Heart right ventricle (tissue), 16 donors: Measurements from ENCODE around the gene TMEM31. TPM values are rescaled to one million over a fixed set of nuclear protein-coding genes. Genes with fewer than 3 reads are reported as not detected.

ENCODE experiments used
- ATAC-seq, 8 donors: fragments of 200-7000 bp; cut with Tn5 transposase; one replicate each; pipeline ENCODE4 v1.9.1; 2020; ENCODE audit warnings: mild to moderate bottlenecking in 8 of 8, moderate library complexity in 8 of 8, moderate number of reproducible peaks in 1 of 8
- DNase-seq, 2 donors: peaks; one replicate each; pipeline ENCODE4 v3.0.0-alpha.2; 2020
- H3K27ac ChIP-seq, 10 donors: fragments of 200-600 bp; sonication (generic) in 2 of 10; one replicate each; pipeline versions ENCODE4 v1.5.0 to v1.8.0; 2020 to 2022; ENCODE audit warnings: mild to moderate bottlenecking in 3 of 10
- H3K27me3 ChIP-seq, 7 donors: fragments of 200-600 bp; one replicate each; pipeline ENCODE4 v1.8.0; 2021 to 2022; ENCODE audit warnings: mild to moderate bottlenecking in 2 of 7
- H3K36me3 ChIP-seq, 9 donors: fragments of 200-600 bp; sonication (generic) in 1 of 9; one replicate each; pipeline versions ENCODE4 v1.5.0 to v1.8.0; 2020 to 2022; ENCODE audit warnings: mild to moderate bottlenecking in 2 of 9
- H3K4me1 ChIP-seq, 9 donors: fragments of 200-600 bp; sonication (generic) in 1 of 9; one replicate each; pipeline versions ENCODE4 v1.5.0 to v1.8.0; 2020 to 2022; ENCODE audit warnings: mild to moderate bottlenecking in 4 of 9
- H3K4me3 ChIP-seq, 10 donors: fragments of 200-600 bp; sonication (generic) in 2 of 10; one replicate each; pipeline versions ENCODE4 v1.5.0 to v1.8.0; 2020 to 2022; ENCODE audit warnings: mild to moderate bottlenecking in 7 of 10, moderate library complexity in 2 of 10
- H3K9me3 ChIP-seq, 11 donors: fragments of 200-600 bp in 10 of 11; sonication (generic) in 2 of 11; one replicate each; pipeline versions ENCODE4 v1.5.0 to v1.8.0; 2013 to 2022; ENCODE audit warnings: mild to moderate bottlenecking in 2 of 11, control low read depth in 1 of 11, moderate library complexity in 1 of 11
- WGBS, 2 donors: extraction: QIAGEN DNeasy Blood & Tissue Kit; methylation state at CpG; one replicate each; pipeline ENCODE4 v1.1.7; 2013; ENCODE audit warnings: inconsistent platforms in 1 of 2; 5-methylcytosine and 5-hydroxymethylcytosine counted together
- intact Hi-C, 10 donors: fragments of 100-400 bp; cut with DNase I; formaldehyde crosslinking; loops; one replicate each; pipeline versions ENCODE4 v1.11.1 to v1.14.2; 2022
- polyA plus RNA-seq, 2 donors: library from polyadenylated mRNA; stranded (reverse); fragments of 200-250 nt; gene quantifications; one replicate each; pipeline ENCODE4 v1.2.3, GENCODE V29; 2013
- total RNA-seq, 10 donors: library from RNA; stranded (reverse); fragmentation: NEBNext Ultra II Directional in 3 of 10; extraction: Animal tissue kit (Norgen Biotek cat#: 25700) in 3 of 10; gene quantifications; one replicate each; pipeline versions ENCODE4 v1.2.1 to v1.2.4, GENCODE V29; 2021 to 2023
- TF ChIP-seq, protein P1 (sequence below), 9 donors: fragments of 200-600 bp; sonication (generic) in 2 of 9; IDR thresholded peaks; one replicate each; pipeline versions ENCODE4 v1.5.0 to v1.8.0; 2021 to 2022; ENCODE audit warnings: antibody characterized with exemption in 9 of 9, mild to moderate bottlenecking in 5 of 9, moderate library complexity in 1 of 9
- donor health status: Arrhythmogenic right ventricular cardiomyopathy.
- donor health status: ischemic (EF 13 %, LVEDD 7.1; RV severe dilation, severe dysfunction).
- donor health status: healthy with polysubstance abuse.
- donor health status: DM: no; HTN: yes; CAD: no.
- donor health status: DM: no; HTN: no; CAD: no.
- donor health status: ischemic (EF 25% LVEDD 6.9; RV normal size, moderate dysfunction).
- donor health status: ischemic (EF 25% LVEDD 5.7; RV mildly dilated, moderate dysfunction).
- donor health status: healthy.
- donor health status: DM: yes; HTN: yes; CAD: no.
- donor health status: Ischemic cardiomyopathy.
- donor health status: ischemic (EF 35%, LVEDD 5.7; RV mildly dilated, moderate dysfunction).
- donor health status: nonischemic (EF 11% LVEDD 7.7; RV severe dilation, severe dysfunction).
- donor health status: DM: yes; HTN: yes; CAD: no.
- donor health status: PGD.
- donor health status: ischemic (EF 29% LVEDD 5.4; RV normal size, mild dysfunction).
- donor health status: nonischemic (EF 23%, LVEDD 6.1; RV moderate dilation, normal function).

The TMEM31 gene
- total and polyA plus RNA-seq, 12 donors, result 0.07 to 0.42 TPM; not detected in 10

DNA sequence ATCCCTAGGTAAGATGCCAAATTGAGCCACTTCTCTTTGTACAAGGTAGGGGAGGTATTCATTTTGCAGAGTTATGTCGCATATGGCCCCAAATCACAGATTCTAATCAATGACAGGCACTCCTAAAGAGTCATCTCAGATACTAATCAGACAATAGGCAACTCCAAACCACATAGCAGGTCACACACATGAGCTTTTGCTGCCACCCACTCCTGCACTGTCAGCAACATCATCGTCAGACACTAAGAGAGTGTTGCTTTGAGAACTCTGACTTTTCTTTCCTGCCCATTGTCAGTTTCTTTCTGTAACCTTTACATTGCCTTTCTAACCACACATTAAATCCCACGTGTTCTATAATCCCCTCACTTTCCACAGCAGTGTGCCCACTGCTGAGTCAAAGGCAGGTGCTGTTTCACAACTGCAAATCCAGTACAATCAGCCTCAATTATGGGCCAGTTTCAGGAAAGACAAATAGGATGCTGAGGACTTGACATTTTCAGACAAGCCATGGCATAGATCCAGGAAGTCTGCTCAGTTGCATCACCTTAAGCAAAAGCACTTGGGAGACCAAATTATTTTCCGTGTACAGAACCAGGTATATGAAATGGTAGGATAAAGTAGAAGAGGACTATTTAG, 23.5 kb downstream of the TMEM31 start:
- TF ChIP-seq, protein P1, sequence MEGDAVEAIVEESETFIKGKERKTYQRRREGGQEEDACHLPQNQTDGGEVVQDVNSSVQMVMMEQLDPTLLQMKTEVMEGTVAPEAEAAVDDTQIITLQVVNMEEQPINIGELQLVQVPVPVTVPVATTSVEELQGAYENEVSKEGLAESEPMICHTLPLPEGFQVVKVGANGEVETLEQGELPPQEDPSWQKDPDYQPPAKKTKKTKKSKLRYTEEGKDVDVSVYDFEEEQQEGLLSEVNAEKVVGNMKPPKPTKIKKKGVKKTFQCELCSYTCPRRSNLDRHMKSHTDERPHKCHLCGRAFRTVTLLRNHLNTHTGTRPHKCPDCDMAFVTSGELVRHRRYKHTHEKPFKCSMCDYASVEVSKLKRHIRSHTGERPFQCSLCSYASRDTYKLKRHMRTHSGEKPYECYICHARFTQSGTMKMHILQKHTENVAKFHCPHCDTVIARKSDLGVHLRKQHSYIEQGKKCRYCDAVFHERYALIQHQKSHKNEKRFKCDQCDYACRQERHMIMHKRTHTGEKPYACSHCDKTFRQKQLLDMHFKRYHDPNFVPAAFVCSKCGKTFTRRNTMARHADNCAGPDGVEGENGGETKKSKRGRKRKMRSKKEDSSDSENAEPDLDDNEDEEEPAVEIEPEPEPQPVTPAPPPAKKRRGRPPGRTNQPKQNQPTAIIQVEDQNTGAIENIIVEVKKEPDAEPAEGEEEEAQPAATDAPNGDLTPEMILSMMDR (IDR thresholded peaks at IDR 0.05), result no peak
- H3K9me3 ChIP-seq, result no peaks in the 10 kb centered on the region
- DNase-seq (no peak), ATAC-seq (no peak)
- intact Hi-C loops, result loop anchor here in 1 of 10 donors (10.0 kb wide), 1 partner anchor 81 kb away; no protein-coding TSS in a partner anchor
- 62 to 63% methylated on average over 4 of the region's 4 CpGs for WGBS, 2 donors
- no peak overlapping the region for H3K4me3 ChIP-seq
- H3K4me1 ChIP-seq, result peaks cover 0 to 20% (median 10%) of the 10 kb centered on the region in 9 donors
- H3K36me3 ChIP-seq, result no peaks in the 10 kb centered on the region
- H3K27me3 ChIP-seq, result peaks cover 0 to 60% (median 0%) of the 10 kb centered on the region in 7 donors
- H3K27ac ChIP-seq, result no peak overlapping the region

DNA sequence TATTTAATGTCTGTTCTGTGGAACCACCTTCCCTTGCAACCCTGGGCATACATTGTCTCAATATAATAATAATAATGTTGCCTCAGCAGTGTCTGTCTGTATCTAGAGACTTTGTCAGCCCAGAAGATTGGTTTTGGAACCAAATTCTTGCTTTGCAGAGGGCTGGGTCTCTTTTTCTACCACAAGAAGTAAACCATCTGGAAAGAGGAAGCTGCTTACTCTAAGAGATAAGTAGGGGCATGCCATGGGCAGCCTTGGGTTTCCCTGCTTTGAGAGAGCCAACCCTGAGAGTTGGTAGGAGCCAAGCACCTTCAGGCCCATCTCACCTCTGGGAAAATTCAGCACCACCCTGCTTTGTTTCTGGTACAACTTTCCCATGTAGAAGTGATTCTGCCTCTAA, 27.0 kb downstream of the TMEM31 start:
- TF ChIP-seq, protein P1 (IDR thresholded peaks at IDR 0.05), result no peak
- Histone ChIP-seq H3K4me1 (no peaks in the 10 kb centered on the region), H3K27ac (no peak overlapping the region), H3K27me3 (peaks cover 0 to 37% (median 0%) of the 10 kb centered on the region in 7 donors), H3K36me3 (no peaks in the 10 kb centered on the region), H3K9me3 (no peaks in the 10 kb centered on the region), H3K4me3 (no peak overlapping the region)
- DNase-seq, result no peak
- ATAC-seq, result no peak
- intact Hi-C loops, result loop anchor here in 1 of 10 donors (10.0 kb wide), 1 partner anchor 77 kb away; no protein-coding TSS in a partner anchor

- DNase-seq (no peak), ATAC-seq (no peak)
- peaks cover 0 to 31% (median 0%) of the 10 kb centered on the region in 7 donors for H3K27me3 ChIP-seq
- H3K4me1 ChIP-seq, result no peaks in the 10 kb centered on the region
- TF ChIP-seq, protein P1 (IDR thresholded peaks at IDR 0.05), result no peak
- no peak overlapping the region for H3K27ac ChIP-seq
- no peaks in the 10 kb centered on the region for H3K9me3 ChIP-seq
- intact Hi-C loops, result loop anchor here in 1 of 10 donors (10.0 kb wide), 1 partner anchor 75 kb away; no protein-coding TSS in a partner anchor
- no peaks in the 10 kb centered on the region for H3K36me3 ChIP-seq
- 100% methylated on average over 1 of the region's 1 CpG for WGBS, 2 donors
- no peak overlapping the region for H3K4me3 ChIP-seq
Observed at GRCh38 chrX:103739421-103739820, 28.7 kb downstream of the TMEM31 start.

GRCh38 chrX:103741879-103742278, 31.2 kb downstream of the TMEM31 start:
- no peak for ATAC-seq
- TF ChIP-seq, protein P1 (IDR thresholded peaks at IDR 0.05), result no peak
- H3K36me3 ChIP-seq, result no peaks in the 10 kb centered on the region
- H3K27me3 ChIP-seq, result peaks cover 0 to 34% (median 0%) of the 10 kb centered on the region in 7 donors
- no peaks in the 10 kb centered on the region for H3K4me1 ChIP-seq
- WGBS, 2 donors, result 87 to 89% methylated on average over 1 of the region's 1 CpG
- no peak overlapping the region for H3K27ac ChIP-seq
- intact Hi-C loops, result no loop called here
- H3K4me3 ChIP-seq, result no peak overlapping the region
- no peak for DNase-seq
- H3K9me3 ChIP-seq, result no peaks in the 10 kb centered on the region
